GM18951 (cell line): ENCODE results near the gene GPR155.
A peak's percentile ranks its signal among the peaks of the same experiment; 100 is the strongest.
"Not testable (repeated sequence)": the region's sequence is repeated elsewhere in the genome, so short reads cannot be mapped to it uniquely, and the experiment has no call there.

Experiments used
- POLR2A ChIP-seq: IDR thresholded peaks from 4 replicates; pipeline ENCODE4 v1.6.1; 2011; ENCODE audit warnings: mild to moderate bottlenecking; ENCODE audit not compliant: insufficient read length, insufficient read depth; ENCODE audit errors: extremely low read depth
- in situ Hi-C: fragments of 300-500 bp; cut with MboI; formaldehyde crosslinking; loops from one replicate; pipeline ENCODE4 v1.12.0; 2022; ENCODE audit warnings: low sequenced_read_pairs, mixed read lengths, inconsistent platforms; ENCODE audit not compliant: unreplicated experiment

GPR155 gene

DNA sequence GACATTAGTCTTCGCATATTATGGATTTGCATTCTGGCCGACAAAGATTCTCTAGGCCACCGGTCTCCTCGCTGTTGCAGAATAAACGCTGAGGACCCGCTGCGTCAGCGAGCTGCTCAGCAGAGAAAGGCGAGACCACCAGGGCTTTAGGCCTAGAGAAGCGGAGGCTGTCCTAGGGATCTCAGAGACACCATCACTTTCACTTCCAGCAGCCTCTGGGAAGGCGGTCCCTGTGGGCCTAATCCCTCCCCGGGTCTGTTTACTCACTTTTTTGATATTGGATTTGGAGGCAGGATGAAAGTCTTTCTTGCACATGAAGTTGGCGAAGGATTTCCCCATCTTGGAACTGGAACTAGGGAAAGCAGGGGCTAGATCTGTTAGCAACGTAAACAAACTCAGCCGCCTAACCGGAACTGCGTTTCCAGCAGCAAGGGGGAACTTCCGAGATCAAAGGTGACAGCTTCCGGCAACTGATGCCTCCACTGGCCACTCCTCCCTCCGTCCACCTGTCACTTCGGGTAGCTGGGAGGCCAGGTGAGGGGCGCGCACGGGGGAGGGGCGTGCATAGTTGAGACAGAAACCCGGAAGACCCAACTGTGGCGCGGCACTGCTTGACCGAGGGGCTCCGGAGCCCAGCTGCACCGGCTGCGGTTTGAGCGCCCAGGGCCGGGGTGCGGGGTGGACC is 91.4 kb downstream of the GPR155 start, which contains the start of gene SCRN3:
SCRN3 (plus strand) TSS at position 447 of the 685 bp plus-strand sequence. CDS start 2,554 bp downstream, outside the sequence.
- TF ChIP-seq POLR2A, result peak; percentile 74
- in situ Hi-C loops, result no loop called here

DNA sequence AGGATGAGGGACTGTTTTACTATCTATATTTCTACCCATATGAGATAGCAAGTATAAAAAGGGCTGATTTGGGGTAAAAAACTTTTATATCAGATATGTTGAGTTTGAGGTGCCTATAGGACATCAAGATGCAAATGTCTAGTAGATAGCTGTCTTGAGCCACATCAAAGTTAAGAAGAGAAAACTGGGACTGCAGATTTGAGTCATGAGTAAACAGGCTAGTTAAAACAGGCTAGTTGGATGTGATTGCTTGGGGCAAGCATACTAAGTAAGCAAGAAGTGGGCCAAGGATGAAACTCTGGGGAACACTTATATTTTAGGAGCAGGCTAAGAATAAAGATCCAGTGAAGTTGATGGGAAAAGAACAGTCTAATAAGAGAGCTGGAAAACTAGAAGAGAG is 94.1 kb downstream of the GPR155 start:
- in situ Hi-C loops, result no loop called here
- no peak for TF ChIP-seq POLR2A

DNA sequence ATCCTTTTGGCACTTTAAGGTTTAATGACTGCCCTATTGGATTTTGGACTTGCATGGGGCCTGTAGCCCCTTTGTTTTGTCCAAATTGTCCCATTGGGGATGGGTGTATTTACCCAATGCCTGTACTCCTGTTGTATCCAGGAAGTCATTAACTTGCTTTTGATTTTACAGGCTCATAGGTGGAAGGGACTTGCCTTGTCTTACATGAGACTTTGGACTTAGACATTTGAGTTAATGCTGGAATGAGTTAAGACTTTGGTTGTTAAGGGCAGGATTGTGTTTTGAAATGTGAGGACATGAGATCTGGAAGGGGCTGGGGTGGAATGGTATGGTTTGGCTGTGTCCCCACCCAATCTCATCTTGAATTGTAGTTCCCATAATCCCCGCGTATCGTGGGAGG is 96.5 kb downstream of the GPR155 start:
- in situ Hi-C loops, result not testable (repeated sequence)

DNA sequence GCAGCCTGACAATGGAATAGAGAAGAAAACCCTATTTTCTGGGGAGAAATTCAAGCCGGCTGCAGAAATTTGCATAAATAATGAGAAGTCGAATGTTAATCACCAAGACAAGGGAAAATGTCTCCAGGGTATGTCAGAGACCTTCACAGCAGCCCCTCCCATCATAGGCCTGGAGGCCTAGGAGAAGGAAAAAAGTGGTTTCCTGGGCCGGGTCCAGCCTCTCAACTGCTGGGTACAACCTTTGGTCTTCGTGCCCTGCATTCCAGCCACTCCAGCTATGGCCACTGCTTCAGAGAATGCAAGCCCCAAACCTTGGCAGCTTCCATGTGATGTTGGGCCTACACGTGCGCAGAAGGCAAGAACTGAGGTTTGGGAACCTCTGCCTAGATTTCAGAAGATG is 97.3 kb downstream of the GPR155 start:
- TF ChIP-seq POLR2A, result no peak
- in situ Hi-C loops, result no loop called here

- in situ Hi-C loops, result not testable (repeated sequence)
Measured at GRCh38 chr2:174388706-174389105, 98.1 kb downstream of the GPR155 start.

DNA sequence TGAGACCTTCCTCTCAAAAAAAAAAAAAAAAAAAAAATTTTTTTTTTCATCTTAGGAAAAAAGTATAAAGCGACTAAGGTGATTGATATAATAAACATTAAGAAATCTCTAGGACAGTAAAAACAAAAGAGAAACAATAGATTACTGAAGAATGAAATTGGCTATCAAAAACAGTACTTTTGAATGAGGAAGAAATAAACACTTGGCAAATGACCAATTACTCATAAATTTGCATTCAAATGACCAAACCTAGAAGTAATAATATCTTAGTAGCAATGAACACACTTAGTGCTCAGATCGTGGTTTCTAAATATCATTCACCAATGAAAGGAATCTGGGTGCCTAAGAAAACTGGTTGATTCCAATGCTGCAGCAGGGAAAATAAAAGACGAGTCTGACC is 101.6 kb downstream of the GPR155 start:
- in situ Hi-C loops, result no loop called here
- no peak for TF ChIP-seq POLR2A

DNA sequence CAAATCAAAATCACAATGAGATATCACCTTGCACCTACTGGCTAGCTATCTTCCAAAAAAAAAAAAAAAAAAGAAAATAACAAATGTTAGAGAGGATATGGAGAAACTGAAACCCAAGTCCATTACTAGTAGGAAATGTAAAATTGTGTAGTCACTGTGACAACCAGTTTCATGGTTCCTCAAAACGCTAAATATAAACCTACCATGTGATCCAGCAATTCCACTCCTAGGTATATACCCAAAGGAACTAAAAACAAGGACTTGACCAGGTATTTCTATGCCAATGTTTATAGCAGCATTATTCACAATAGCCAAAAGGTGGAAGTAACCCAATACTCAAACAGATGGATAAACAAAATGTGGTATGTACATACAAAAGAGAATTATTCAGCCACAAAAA is 103.0 kb downstream of the GPR155 start:
- in situ Hi-C loops, result no loop called here
- no peak for TF ChIP-seq POLR2A
